Neural cell (in vitro differentiated cells): ENCODE data around the gene ST3GAL3. TPM values are rescaled to one million over a fixed set of nuclear protein-coding genes. Genes with fewer than 3 reads are reported as not detected.
"Not testable (repeated sequence)": the region's sequence is repeated elsewhere in the genome, so short reads cannot be mapped to it uniquely, and the experiment has no call there.

Experiments
- H2AFZ ChIP-seq: fragments of 200-600, 300-800 bp; sonication (generic), shearing (Covaris generic); 2 replicates; pipeline ENCODE4 v1.6.0; 2014; ENCODE audit warnings: low read depth, mild to moderate bottlenecking, antibody characterized with exemption, low read length, moderate library complexity
- H3F3A ChIP-seq: fragments of 200-600 bp; shearing (Covaris generic); 2 replicates; pipeline ENCODE4 v1.6.1; 2016; ENCODE audit warnings: mild to moderate bottlenecking, moderate library complexity, mixed read lengths, antibody characterized with exemption, low read length; ENCODE audit not compliant: insufficient read depth, poor library complexity, severe bottlenecking
- H3K27ac ChIP-seq: fragments of 200-600, 300-800 bp; sonication (generic), shearing (Covaris generic); 2 replicates; pipeline ENCODE4 v1.5.1; 2014; ENCODE audit warnings: mild to moderate bottlenecking, low read length, moderate library complexity
- H3K27me3 ChIP-seq: fragments of 300-800, 200-600 bp; sonication (generic), shearing (Covaris generic); 2 replicates; pipeline ENCODE4 v1.6.0; 2014; ENCODE audit warnings: mild to moderate bottlenecking, low read depth, low read length, moderate library complexity; ENCODE audit not compliant: insufficient read depth
- H3K36me3 ChIP-seq: fragments of 300-800, 200-600 bp; sonication (generic), shearing (Covaris generic); 2 replicates; pipeline ENCODE4 v1.5.1; 2014; ENCODE audit warnings: mild to moderate bottlenecking, antibody characterized with exemption, low read length, moderate library complexity; ENCODE audit not compliant: insufficient read depth
- H3K4me2 ChIP-seq: fragments of 300-800, 200-600 bp; sonication (generic), shearing (Covaris generic); 2 replicates; pipeline ENCODE4 v1.6.0; 2014; ENCODE audit warnings: mild to moderate bottlenecking, low read length
- H3K4me3 ChIP-seq: fragments of 300-800, 200-600 bp; sonication (generic), shearing (Covaris generic); 2 replicates; pipeline ENCODE4 v1.5.1; 2014; ENCODE audit warnings: mild to moderate bottlenecking, low read length, moderate library complexity
- H3K79me2 ChIP-seq: fragments of 200-600 bp; shearing (Covaris generic); replicated peaks from 2 replicates; pipeline ENCODE4 v1.6.0; 2014; ENCODE audit warnings: mild to moderate bottlenecking, low read length, moderate library complexity; ENCODE audit not compliant: insufficient read depth
- H3K9ac ChIP-seq: fragments of 300-800, 200-600 bp; sonication (generic), shearing (Covaris generic); 2 replicates; pipeline ENCODE4 v1.6.1; 2016; ENCODE audit warnings: mild to moderate bottlenecking, low read length, mixed read lengths
- H3K9me2 ChIP-seq: fragments of 200-600 bp; shearing (Covaris generic); 2 replicates; pipeline ENCODE4 v1.6.1; 2016; ENCODE audit warnings: mild to moderate bottlenecking, low read length, mixed read lengths; ENCODE audit not compliant: insufficient read depth
- H3K9me3 ChIP-seq: fragments of 200-600, 300-800 bp; sonication (generic), shearing (Covaris generic); 2 replicates; pipeline ENCODE4 v1.6.1; 2016; ENCODE audit warnings: mild to moderate bottlenecking, mixed run types, low read length, moderate library complexity, mixed read lengths
- H4K20me1 ChIP-seq: fragments of 200-600 bp; shearing (Covaris generic); 2 replicates; pipeline ENCODE4 v1.6.1; 2016; ENCODE audit warnings: mild to moderate bottlenecking, mixed run types; ENCODE audit not compliant: insufficient read depth
- CTCF ChIP-seq: fragments of 450-650 bp; IDR thresholded peaks from 2 replicates; pipeline ENCODE4 v1.5.1; 2014; ENCODE audit warnings: antibody characterized with exemption, mild to moderate bottlenecking, moderate library complexity; ENCODE audit not compliant: poor library complexity, severe bottlenecking
- EP300 ChIP-seq: fragments of 450-650 bp; conservative IDR thresholded peaks from 2 replicates; pipeline ENCODE4 v1.6.1; 2014; ENCODE audit warnings: antibody characterized with exemption, mild to moderate bottlenecking, moderate library complexity; ENCODE audit not compliant: poor library complexity, severe bottlenecking
- EZH2 ChIP-seq: fragments of 200-600, 300-800 bp; shearing (Covaris generic), sonication (generic); IDR thresholded peaks from 2 replicates; pipeline ENCODE4 v1.6.1; 2014; ENCODE audit warnings: antibody characterized with exemption, low read length, borderline replicate concordance, mild to moderate bottlenecking; ENCODE audit not compliant: insufficient read depth, poor library complexity, severe bottlenecking
- MXI1 ChIP-seq: fragments of 450-650 bp; conservative IDR thresholded peaks from 2 replicates; pipeline ENCODE4 v1.6.1; 2014; ENCODE audit warnings: antibody characterized with exemption, mild to moderate bottlenecking; ENCODE audit not compliant: poor library complexity, severe bottlenecking
- POLR2AphosphoS5 ChIP-seq: IDR thresholded peaks from 2 replicates; pipeline ENCODE4 v1.6.1; 2012
- RAD21 ChIP-seq: fragments of 450-650 bp; conservative IDR thresholded peaks from 2 replicates; pipeline ENCODE4 v1.6.1; 2014; ENCODE audit warnings: antibody characterized with exemption, mild to moderate bottlenecking, moderate library complexity
- REST ChIP-seq: IDR thresholded peaks from 2 replicates; pipeline ENCODE4 v1.6.1; 2012; ENCODE audit warnings: borderline replicate concordance
- SMC3 ChIP-seq: fragments of 450-650 bp; conservative IDR thresholded peaks from 2 replicates; pipeline ENCODE4 v1.6.1; 2014; ENCODE audit warnings: antibody characterized with exemption, mild to moderate bottlenecking, moderate library complexity; ENCODE audit not compliant: poor library complexity
- TAF1 ChIP-seq: IDR thresholded peaks from 2 replicates; pipeline ENCODE4 v1.6.1; 2012; ENCODE audit warnings: low read depth
- polyA plus RNA-seq: library from polyadenylated mRNA; depleted of rRNA; stranded (reverse); fragments of >200 nt; gene quantifications from 2 replicates; pipeline ENCODE4 v1.2.3, GENCODE V29; 2014

Gene ST3GAL3
- polyA plus RNA-seq, 1 donor from 2014 or later = 36.8 TPM

GRCh38 chr1:43832998-43833397 lies 125.7 kb downstream of the ST3GAL3 start:
- H3K9me3 ChIP-seq = no peaks in the 10 kb centered on the region
- H3K36me3 ChIP-seq = no peaks in the 10 kb centered on the region
- TF ChIP-seq EP300 = no peak
- no peak for TF ChIP-seq RAD21
- no peak for TF ChIP-seq REST
- no peak for TF ChIP-seq MXI1
- no peak for TF ChIP-seq POLR2AphosphoS5
- no peak for TF ChIP-seq SMC3
- TF ChIP-seq EZH2 = no peak
- TF ChIP-seq CTCF = no peak
- no peak for TF ChIP-seq TAF1
- no peaks in the 10 kb centered on the region for H3K79me2 ChIP-seq
- H3K4me3 ChIP-seq = no peak overlapping the region
- no peak overlapping the region for H2AFZ ChIP-seq
- H3K27ac ChIP-seq = no peak overlapping the region
- H3K27me3 ChIP-seq = no peaks in the 10 kb centered on the region
- H3F3A ChIP-seq = no peaks in the 10 kb centered on the region
- no peaks in the 10 kb centered on the region for H4K20me1 ChIP-seq
- H3K4me2 ChIP-seq = no peak overlapping the region
- no peaks in the 10 kb centered on the region for H3K9me2 ChIP-seq
- H3K9ac ChIP-seq = no peak overlapping the region

- not testable (repeated sequence) for H4K20me1 ChIP-seq, H3K27ac ChIP-seq, H3K9ac ChIP-seq, H3K36me3 ChIP-seq, H3K4me2 ChIP-seq, H3F3A ChIP-seq, H3K4me3 ChIP-seq, H3K9me2 ChIP-seq, H3K79me2 ChIP-seq, H3K27me3 ChIP-seq, H2AFZ ChIP-seq, H3K9me3 ChIP-seq
Observed at GRCh38 chr1:43833902-43834279, 126.6 kb downstream of the ST3GAL3 start.
